GM18519 (cell line): Measurements from ENCODE around the gene OSBPL5.
"Not testable (repeated sequence)": the region's sequence is repeated elsewhere in the genome, so short reads cannot be mapped to it uniquely, and the experiment has no call there.

Experiments used
- ATAC-seq: cut with Tn5 transposase; IDR thresholded peaks from one replicate; pipeline ENCODE4 v1.9.1; 2021; ENCODE audit warnings: mild to moderate bottlenecking, moderate library complexity; ENCODE audit not compliant: unreplicated experiment, low FRiP score

Gene OSBPL5

GRCh38 chr11:3089236-3090061 is 75.7 kb downstream of the OSBPL5 start:
- ATAC-seq = no peak

GRCh38 chr11:3088806-3089205 is 76.3 kb downstream of the OSBPL5 start:
- ATAC-seq = no peak

DNA sequence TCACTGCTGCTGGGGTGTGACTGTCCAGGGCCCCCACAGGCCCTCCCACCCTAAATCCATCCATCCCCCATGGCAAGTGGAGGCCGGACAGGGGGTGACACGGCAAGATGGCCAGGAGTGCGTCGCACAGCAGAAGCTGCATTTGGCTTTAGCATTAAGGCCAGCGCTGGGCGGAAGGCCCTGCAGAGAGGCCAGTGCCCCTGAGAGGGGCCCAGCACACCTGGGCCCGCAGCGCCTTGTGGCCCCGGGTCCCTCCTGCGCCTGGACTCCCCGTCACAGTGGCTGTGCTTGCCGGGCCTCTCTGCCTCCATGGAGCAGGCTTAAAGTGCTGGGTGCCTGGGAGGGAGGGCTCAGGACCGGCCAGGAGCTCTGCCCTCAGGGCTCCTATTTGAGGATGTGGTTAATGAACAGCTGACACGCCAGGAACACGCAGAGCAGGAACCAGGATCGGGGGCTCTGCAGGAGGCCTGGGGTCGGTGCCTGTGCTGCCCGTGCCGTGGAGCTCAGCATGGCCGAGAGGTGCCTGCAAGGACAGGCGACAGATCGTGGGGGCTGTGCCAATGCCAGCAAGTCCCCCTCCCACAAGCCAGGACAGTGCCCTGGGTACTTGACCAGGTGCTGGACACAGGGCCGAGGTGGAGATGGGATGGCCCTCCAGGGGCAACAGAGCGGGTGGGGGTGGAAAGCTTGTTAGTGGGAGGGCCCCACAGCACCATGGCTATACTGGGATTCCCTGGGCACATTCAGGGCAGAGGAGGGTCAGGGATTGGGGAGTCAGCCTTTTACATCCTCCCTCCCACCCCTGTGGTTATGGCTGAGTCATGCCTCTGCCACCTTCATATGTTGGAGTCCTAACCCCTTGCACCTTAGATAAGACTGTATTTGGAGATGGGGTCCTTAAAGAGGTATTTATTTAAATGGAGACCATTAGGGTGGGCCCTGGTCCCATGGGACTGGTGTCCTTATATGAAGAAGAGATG is 77.0 kb downstream of the OSBPL5 start:
- ATAC-seq = no peak

DNA sequence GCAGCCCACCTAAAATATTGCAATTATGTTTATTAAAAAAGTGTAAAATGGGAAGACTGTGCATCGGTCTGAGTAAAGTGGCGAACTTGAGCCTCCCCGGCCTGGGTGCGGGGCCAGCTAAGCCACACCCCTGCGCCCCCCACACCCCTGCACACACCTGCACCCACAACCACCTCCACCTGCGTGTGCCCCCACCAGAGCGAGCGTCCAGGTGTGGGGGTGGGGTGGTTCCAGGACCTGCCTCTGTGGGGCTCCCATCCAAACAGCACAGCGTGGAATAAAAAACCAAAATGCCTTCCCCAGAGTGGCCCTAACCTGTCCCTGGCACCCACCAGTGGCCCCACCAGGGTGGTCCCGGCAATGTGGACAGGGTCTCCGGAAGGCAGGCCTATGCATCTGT is 77.7 kb downstream of the OSBPL5 start:
- no peak for ATAC-seq

DNA sequence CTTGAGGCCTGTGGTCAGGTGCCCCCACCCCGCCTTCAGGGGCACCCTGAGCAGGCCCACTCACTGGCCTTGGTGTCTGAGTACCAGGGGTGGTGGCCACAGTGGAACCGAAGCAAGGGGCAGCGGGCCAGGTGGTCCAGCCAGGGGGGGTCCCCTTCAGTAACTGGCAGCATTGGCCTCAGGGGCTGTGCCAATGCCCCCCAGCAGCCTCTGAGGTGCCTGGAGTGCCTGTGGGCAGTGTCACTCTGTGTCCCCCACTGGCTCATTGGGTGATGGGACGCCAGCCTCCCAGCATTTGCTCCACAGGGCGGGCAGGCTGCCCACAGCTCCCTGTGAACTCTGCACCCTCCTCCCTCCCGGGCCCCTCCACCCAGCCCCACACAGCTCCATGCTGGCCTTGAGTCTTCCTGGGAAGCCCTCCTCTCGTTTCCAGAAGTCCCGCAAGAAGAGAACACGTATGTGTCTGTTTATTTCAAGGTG is 78.4 kb downstream of the OSBPL5 start:
- ATAC-seq = no peak

DNA sequence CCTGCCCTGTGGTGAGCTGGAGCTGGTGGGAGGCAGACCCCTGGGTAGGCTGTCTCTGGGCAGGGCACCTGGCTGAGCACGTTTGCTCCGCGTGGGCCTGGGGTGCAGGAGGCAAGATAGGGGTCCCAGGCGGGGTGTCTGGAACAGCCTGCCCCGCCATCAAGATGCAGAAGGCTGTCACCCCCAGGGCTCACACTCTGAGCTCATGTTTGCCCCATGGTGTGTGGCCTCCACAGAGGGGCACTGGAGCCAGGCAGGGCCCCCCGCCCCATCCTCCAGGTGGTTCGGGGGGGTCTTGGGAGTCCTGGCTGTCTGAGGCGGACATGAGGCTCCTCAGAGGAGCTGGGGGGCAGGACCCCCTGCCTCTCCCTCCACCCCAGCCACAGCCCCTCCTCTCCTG is 79.0 kb downstream of the OSBPL5 start:
- ATAC-seq = no peak

DNA sequence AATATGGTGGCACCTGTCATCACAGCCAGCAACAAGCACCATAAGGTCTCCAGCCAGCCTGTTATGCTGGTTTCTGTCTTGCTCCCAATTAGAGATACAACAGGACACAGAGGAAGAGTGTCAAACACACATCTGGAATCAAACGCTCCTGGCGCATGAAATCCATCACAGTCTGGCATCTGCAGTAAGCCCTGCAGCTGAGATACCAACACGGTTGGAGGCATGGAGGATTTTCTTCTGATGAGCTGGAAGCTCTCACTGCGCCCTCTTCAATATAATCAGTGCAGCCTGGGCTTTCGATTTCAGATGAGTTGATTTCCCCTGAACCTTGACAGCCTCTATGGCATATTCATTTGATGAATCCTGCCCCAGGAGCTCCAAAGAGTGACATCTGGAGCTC is 80.1 kb downstream of the OSBPL5 start:
- no peak for ATAC-seq

GRCh38 chr11:3083321-3083720 is 81.8 kb downstream of the OSBPL5 start:
- ATAC-seq = no peak

GRCh38 chr11:3081386-3081751 is 83.7 kb downstream of the OSBPL5 start:
- no peak for ATAC-seq

DNA sequence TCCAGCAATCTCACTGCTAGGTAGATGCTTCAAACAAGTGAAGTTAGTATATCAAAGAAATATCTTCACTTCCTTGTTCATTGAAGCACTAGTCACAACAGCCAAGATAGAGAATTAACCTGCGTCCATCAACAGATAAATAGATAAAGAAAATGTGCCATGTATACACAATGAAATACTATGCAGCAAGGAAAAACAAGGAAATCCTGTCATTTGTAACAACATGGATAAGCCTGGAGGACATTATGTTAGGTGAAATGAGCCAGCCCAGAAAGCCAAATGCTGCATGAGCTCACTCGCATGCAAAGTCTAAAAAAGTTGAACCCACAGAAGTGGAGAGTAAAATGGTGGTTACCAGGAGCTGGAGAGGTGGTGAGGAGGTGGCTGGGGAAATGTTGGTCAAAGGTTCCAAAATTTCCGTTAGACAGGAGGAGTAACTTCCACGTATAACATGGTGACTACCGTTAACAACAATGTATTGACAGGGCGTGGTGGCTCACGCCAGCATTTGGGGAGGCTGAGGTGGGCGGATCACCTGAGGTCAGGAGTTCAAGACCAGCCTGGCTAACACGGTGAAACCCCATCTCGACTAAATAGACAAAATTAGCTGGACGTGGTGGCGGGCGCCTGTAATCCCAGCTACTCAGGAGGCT is 84.3 kb downstream of the OSBPL5 start:
- ATAC-seq = no peak

- no peak for ATAC-seq
Observed at GRCh38 chr11:3080104-3080503, 85.0 kb downstream of the OSBPL5 start.

- no peak for ATAC-seq
Observed at GRCh38 chr11:3077846-3078440, 87.2 kb downstream of the OSBPL5 start.

DNA sequence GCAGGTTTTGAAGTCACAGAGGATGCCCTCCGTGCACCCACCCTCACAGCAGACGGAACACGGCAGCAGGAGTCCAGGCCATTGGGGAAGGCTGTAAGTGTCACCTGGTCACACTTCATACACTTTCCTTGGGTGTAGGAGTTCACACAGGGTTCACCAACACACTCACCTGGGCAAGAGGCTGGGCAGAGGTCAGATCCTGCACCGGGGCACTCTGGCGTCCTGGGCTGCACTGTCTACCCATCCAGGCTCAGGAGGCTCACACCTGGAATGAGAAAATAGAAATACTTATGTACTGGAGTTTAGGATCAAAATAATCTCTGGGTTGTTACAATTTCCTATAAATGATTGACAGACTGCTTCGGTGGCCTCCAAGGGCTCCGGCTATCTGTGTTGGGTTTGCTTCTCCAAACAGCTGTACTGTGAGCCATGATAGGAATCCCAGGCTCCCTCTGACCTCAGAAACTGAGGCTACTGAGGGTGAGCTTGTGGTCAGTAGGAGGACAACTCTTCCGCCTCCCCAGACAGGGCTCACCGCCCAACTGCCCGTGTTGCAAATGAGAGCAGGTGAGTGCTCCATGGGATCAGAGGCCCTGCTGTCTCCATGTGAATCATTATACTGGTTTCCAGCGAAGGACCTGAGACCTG is 87.8 kb downstream of the OSBPL5 start:
- ATAC-seq = no peak

DNA sequence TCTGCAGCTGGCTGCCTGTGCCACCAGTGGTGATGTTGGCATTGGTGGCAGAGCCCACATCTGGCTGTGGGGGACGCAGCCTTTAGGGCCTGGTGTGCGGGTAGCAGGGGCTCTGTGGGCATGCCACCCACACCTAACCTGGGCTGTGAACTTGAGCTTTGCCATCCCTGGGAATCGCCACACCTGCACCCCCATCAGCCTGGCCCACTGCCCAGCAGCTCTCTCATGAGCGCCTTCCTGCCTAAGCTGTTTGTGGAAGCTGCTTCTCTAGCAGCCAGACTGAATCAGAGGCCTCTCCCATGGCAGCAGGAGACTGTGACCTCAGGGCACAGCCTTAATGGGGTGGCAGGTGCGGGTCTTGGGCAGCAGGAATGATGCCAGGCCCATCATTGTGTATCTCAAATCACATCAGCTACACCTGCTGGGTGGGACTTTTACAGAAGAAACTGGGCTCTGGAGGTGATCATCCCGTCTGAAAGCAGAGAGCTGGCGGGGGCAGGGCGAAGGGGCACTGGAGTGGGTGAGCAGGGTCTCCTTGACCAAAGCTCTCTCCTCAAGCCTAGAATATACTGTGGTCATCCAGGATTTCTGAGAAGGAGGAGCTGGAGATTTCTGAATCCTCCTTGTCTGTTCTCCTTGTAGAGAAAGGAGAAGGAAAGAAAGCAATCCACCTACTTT is 90.1 kb downstream of the OSBPL5 start:
- ATAC-seq = no peak

DNA sequence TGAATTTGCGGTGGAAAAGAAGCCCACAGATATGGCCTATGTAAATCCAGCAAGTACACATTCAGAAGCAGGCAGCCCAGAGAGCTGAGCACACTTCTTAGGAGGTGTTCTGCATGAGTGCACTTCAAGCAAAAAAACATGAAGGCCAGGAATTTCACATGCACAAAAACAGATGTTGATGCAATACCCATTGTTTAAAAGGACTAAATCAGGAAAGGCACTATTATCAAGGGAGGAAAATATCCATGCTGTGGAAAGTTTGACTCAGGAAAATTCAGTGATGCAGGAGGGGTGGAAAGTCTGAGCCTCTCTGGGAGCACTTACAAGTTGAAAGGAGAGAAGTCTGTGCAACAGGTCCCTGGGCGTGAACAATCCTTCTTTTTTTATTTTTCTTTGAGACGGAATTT is 92.1 kb downstream of the OSBPL5 start:
- ATAC-seq = no peak

DNA sequence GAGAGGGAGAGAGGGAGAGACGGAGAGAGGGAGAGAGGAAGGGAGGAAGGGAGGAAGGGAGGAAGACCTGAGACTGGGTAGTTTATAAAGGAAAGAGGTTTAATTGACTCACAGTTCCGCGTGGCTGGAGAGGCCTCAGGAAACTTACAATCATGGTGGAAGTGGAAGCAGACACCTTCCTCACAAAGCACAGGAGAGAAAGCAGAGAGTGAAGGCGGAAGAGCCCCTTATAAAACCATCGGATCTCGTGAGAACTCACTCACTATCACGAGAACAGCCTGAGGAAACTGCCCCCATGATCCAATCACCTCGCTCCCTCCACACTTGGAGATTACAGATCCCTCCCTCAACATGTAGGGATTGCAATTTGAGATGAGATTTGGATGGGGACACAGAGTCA is 95.7 kb downstream of the OSBPL5 start:
- no peak for ATAC-seq

DNA sequence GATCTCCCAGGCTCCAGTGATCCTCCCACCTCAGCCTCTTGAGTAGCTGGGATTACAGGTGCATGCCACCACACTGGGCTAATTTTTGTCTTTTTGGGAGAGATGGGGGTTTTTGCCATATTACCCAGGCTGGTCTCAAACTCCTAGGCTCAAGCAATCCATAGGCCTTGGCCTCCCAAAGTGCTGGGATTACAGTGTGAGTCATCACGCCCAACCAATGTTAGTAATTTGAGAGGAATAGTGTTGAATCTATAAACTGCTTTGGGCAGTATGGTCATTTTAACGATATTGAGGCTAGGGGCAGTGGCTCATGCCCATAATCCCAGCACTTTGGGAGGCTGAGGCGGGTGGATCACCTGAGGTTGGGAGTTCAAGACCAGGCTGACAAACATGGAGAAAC is 98.8 kb downstream of the OSBPL5 start:
- ATAC-seq = not testable (repeated sequence)

DNA sequence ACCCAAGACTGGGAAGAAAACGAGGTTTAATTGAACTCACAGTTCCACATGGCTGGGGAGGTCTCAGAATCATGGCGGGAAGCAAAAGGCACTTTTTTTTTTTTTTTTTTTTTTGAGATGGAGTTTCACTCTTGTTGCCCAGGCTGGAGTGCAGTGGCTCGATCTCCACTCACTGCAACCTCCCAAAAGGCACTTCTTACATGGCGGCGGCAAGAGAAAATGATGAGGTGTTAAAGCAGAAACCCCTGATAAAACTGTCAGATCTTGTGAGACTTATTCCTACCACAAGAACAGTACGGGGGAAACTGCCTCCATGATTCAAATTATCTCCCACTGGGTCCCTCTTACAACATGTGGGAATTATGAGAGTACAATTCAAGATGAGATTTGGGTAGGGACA is 100.4 kb downstream of the OSBPL5 start:
- not testable (repeated sequence) for ATAC-seq

- not testable (repeated sequence) for ATAC-seq
Observed at GRCh38 chr11:3063876-3064275, 101.2 kb downstream of the OSBPL5 start.
